DND-41 (cell line): ENCODE results near the gene TRMT10B.
"Not testable (repeated sequence)": the region's sequence is repeated elsewhere in the genome, so short reads cannot be mapped to it uniquely, and the experiment has no call there.

ENCODE experiments used
- ATAC-seq: fragments of 200-7000 bp; cut with Tn5 transposase; 3 replicates; pipeline ENCODE4 v1.9.1; 2021; ENCODE audit warnings: low read depth; ENCODE audit not compliant: insufficient read depth
- DNase-seq: peaks from one replicate; pipeline ENCODE4 v3.0.0-alpha.2; 2020
- H2AFZ ChIP-seq: 2 replicates; pipeline ENCODE4 v1.6.0; 2012; ENCODE audit warnings: low read depth, low read length
- H3K27ac ChIP-seq: 2 replicates; pipeline ENCODE4 v1.5.1; 2012; ENCODE audit warnings: low read length, inconsistent platforms
- H3K27me3 ChIP-seq: fragments of 200-600 bp; sonication (generic); 2 replicates; pipeline ENCODE4 v1.6.0; 2012; ENCODE audit warnings: low read length, mild to moderate bottlenecking, inconsistent platforms; ENCODE audit not compliant: insufficient read depth, poor library complexity
- H3K36me3 ChIP-seq: 2 replicates; pipeline ENCODE4 v1.5.1; 2012; ENCODE audit warnings: low read length, inconsistent platforms; ENCODE audit not compliant: insufficient read depth
- H3K4me1 ChIP-seq: 2 replicates; pipeline ENCODE4 v1.5.1; 2012; ENCODE audit warnings: mild to moderate bottlenecking, low read length; ENCODE audit not compliant: insufficient read depth
- H3K4me2 ChIP-seq: 2 replicates; pipeline ENCODE4 v1.6.0; 2012; ENCODE audit warnings: mild to moderate bottlenecking, moderate library complexity, low read length, inconsistent platforms; ENCODE audit not compliant: insufficient read depth
- H3K4me3 ChIP-seq, 2 experiments: fragments of 200-600 bp in 1 of 2; shearing (Covaris generic) in 1 of 2; 2 replicates each; pipeline ENCODE4 v1.5.1; 2012 to 2016; ENCODE audit warnings: inconsistent platforms in 2 of 2, low read length in 2 of 2, mild to moderate bottlenecking in 2 of 2, low read depth in 1 of 2, moderate library complexity in 1 of 2
- H3K79me2 ChIP-seq: 2 replicates; pipeline ENCODE4 v1.6.0; 2012; ENCODE audit warnings: low read length, inconsistent platforms; ENCODE audit not compliant: insufficient read depth
- H3K9ac ChIP-seq: 2 replicates; pipeline ENCODE4 v1.6.0; 2012; ENCODE audit warnings: low read depth, mild to moderate bottlenecking, inconsistent platforms, low read length, moderate library complexity
- H3K9me3 ChIP-seq: 2 replicates; pipeline ENCODE4 v1.5.1; 2012; ENCODE audit warnings: low read length, moderate library complexity, mild to moderate bottlenecking, inconsistent platforms; ENCODE audit not compliant: insufficient read depth, severe bottlenecking
- H4K20me1 ChIP-seq: 2 replicates; pipeline ENCODE4 v1.6.0; 2012; ENCODE audit warnings: low read length; ENCODE audit not compliant: insufficient read depth
- CTCF ChIP-seq: IDR thresholded peaks from 2 replicates; pipeline ENCODE4 v1.5.1; 2012; ENCODE audit warnings: borderline replicate concordance, low read length, moderate library complexity, mild to moderate bottlenecking; ENCODE audit not compliant: poor library complexity, severe bottlenecking; ENCODE audit errors: extremely low read depth
- EZH2 ChIP-seq: IDR thresholded peaks from 3 replicates; pipeline ENCODE4 v1.6.1; 2012; ENCODE audit warnings: borderline replicate concordance, low read depth, mild to moderate bottlenecking, moderate library complexity, low read length, inconsistent platforms; ENCODE audit not compliant: severe bottlenecking

The TRMT10B gene

GRCh38 chr9:37818849-37819248 lies 65.2 kb downstream of the TRMT10B start:
- peaks cover 24% of the 10 kb centered on the region for H3K79me2 ChIP-seq
- no peak for DNase-seq
- H4K20me1 ChIP-seq: no peaks in the 10 kb centered on the region
- no peak overlapping the region for H3K4me2 ChIP-seq
- no peak overlapping the region for H3K9ac ChIP-seq
- H3K36me3 ChIP-seq: peaks cover 33% of the 10 kb centered on the region; the same call in 1 of the 2 replicates
- no peaks in the 10 kb centered on the region for H3K27me3 ChIP-seq
- H3K4me3 ChIP-seq: no peak overlapping the region
- TF ChIP-seq CTCF (no peak), EZH2 (no peak)
- no peak for ATAC-seq
- H2AFZ ChIP-seq: no peak overlapping the region
- no peaks in the 10 kb centered on the region for H3K9me3 ChIP-seq
- H3K4me1 ChIP-seq: no peaks in the 10 kb centered on the region
- no peak overlapping the region for H3K27ac ChIP-seq

- Histone ChIP-seq H3K4me1 (no peaks in the 10 kb centered on the region), H3K4me3 (no peak overlapping the region), H3K9ac (no peak overlapping the region), H4K20me1 (no peaks in the 10 kb centered on the region), H2AFZ (no peak overlapping the region), H3K4me2 (no peak overlapping the region), H3K27ac (no peak overlapping the region), H3K9me3 (no peaks in the 10 kb centered on the region), H3K27me3 (no peaks in the 10 kb centered on the region), H3K36me3 (peaks cover 39% of the 10 kb centered on the region), H3K79me2 (peaks cover 16% of the 10 kb centered on the region)
- TF ChIP-seq CTCF (no peak), EZH2 (no peak)
- DNase-seq (no peak), ATAC-seq (no peak)
These were observed 66.5 kb downstream of the TRMT10B start for GRCh38 chr9:37820142-37820541.

GRCh38 chr9:37825174-37825573 lies 71.6 kb downstream of the TRMT10B start:
- not testable (repeated sequence) for DNase-seq, H3K27ac ChIP-seq, H3K4me1 ChIP-seq, H3K4me2 ChIP-seq, H3K9me3 ChIP-seq, H3K27me3 ChIP-seq, H3K79me2 ChIP-seq, H3K9ac ChIP-seq, H3K4me3 ChIP-seq, H2AFZ ChIP-seq, ATAC-seq, H4K20me1 ChIP-seq
- peaks cover 49% of the 10 kb centered on the region for H3K36me3 ChIP-seq

GRCh38 chr9:37827483-37828165 lies 74.0 kb downstream of the TRMT10B start:
- Histone ChIP-seq H2AFZ (no peak overlapping the region), H3K9me3 (no peaks in the 10 kb centered on the region), H3K4me3 (no peak overlapping the region), H3K9ac (no peak overlapping the region), H3K4me2 (no peak overlapping the region), H4K20me1 (no peaks in the 10 kb centered on the region), H3K27ac (no peak overlapping the region), H3K79me2 (no peaks in the 10 kb centered on the region), H3K4me1 (no peaks in the 10 kb centered on the region), H3K27me3 (no peaks in the 10 kb centered on the region), H3K36me3 (peaks cover 30% of the 10 kb centered on the region)
- TF ChIP-seq CTCF: no peak
- DNase-seq: no peak
- ATAC-seq: no peak
